Activated naive CD8-positive, alpha-beta T cell treated with anti-CD3 and anti-CD28 coated beads, Interleukin-2, amount 50 U/mL, for 24 hours (primary cell): ENCODE measurements around the gene KDR.

Experiments used
- ATAC-seq: fragments of 150-1000 bp; cut with Tn5 transposase; one replicate; pipeline ENCODE4 v1.10.0; 2021
- DNase-seq: peaks from one replicate; pipeline ENCODE4 v3.0.0; 2021
- H3K27ac Mint-ChIP-seq: one replicate; pipeline ENCODE4 v1.8.0; 2021; ENCODE audit warnings: mild to moderate bottlenecking, mixed read lengths
- H3K27me3 Mint-ChIP-seq: one replicate; pipeline ENCODE4 v1.8.0; 2021; ENCODE audit warnings: mixed read lengths
- H3K36me3 Mint-ChIP-seq: one replicate; pipeline ENCODE4 v1.8.0; 2021; ENCODE audit warnings: low read depth, mixed read lengths
- H3K4me1 Mint-ChIP-seq: one replicate; pipeline ENCODE4 v1.8.0; 2021; ENCODE audit warnings: mixed read lengths
- H3K4me3 Mint-ChIP-seq: one replicate; pipeline ENCODE4 v1.8.0; 2021; ENCODE audit warnings: mild to moderate bottlenecking, moderate library complexity, mixed read lengths
- H3K9me3 Mint-ChIP-seq: one replicate; pipeline ENCODE4 v1.8.0; 2021; ENCODE audit warnings: mixed read lengths

The KDR gene

GRCh38 chr4:55125087-55125721 is at the start of gene KDR:
Gene KDR, minus strand, starts transcription at chr4:55125595. Its CDS starts 302 bp downstream, at chr4:55125293.
- Mint-ChIP-seq H3K4me1 (peaks cover 6% of the 10 kb centered on the region), H3K27ac (no peak within 1 kb of the TSS), H3K9me3 (no peaks in the 10 kb centered on the region), H3K27me3 (peaks cover 50% of the 10 kb centered on the region), H3K4me3 (peak within 1 kb of the TSS; percentile 17), H3K36me3 (no peaks in the 10 kb centered on the region)
- no peak for DNase-seq
- no peak for ATAC-seq

DNA sequence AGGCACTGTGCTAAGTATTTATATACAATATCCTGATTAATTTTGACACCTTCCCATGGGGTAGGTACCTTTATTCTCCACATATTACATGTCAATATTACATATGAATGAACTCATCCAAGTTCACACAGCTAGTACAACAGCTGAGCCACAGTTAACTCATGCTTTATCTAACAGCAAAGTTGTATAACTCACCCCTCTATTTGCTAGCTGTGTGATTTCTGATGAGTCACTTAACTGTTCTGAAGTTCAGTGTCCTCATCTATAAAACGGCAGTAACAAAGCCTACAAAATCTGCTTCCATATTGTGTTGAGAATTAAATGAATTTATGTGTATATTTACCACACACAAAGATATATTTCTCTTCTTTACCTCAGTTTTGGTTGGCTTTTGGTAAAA is 48.2 kb upstream of the KDR start:
- no peak for DNase-seq
- Mint-ChIP-seq H3K36me3 (no peaks in the 10 kb centered on the region), H3K4me1 (no peaks in the 10 kb centered on the region), H3K9me3 (no peaks in the 10 kb centered on the region), H3K27ac (no peak overlapping the region), H3K27me3 (peaks cover 10% of the 10 kb centered on the region), H3K4me3 (no peak overlapping the region)
- ATAC-seq = no peak

DNA sequence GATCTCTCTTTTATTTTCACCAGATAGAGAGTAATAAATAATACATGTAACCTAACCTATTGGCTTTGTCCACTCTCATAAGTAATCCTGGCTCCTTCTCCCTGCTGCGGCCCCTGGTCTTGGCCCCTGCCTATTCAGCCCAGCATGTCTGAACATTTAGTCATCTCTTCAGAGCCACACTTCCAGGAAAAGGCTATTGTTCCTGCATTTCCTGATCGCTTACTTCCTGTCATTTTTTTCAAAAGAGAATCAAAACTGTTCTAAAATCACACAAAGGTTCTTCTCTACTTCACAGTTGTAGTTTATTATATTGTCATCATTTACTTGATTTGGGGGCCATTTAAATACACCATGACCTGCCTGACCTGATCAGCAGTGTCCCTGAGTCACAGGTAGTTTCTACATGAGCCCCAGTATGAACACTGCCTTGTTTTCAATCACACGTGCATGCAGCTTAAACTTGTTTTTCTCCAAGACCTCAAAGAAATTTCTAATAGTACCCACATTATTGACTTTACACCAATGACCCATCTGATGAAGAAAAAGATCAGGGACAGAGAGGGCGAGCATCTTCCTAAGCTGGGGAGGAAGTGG is 47.4 kb upstream of the KDR start:
- no peak overlapping the region for H3K4me3 Mint-ChIP-seq
- no peaks in the 10 kb centered on the region for H3K36me3 Mint-ChIP-seq
- H3K9me3 Mint-ChIP-seq = no peaks in the 10 kb centered on the region
- H3K27ac Mint-ChIP-seq = no peak overlapping the region
- DNase-seq (no peak), ATAC-seq (no peak)
- no peaks in the 10 kb centered on the region for H3K4me1 Mint-ChIP-seq
- peaks cover 8% of the 10 kb centered on the region for H3K27me3 Mint-ChIP-seq

DNA sequence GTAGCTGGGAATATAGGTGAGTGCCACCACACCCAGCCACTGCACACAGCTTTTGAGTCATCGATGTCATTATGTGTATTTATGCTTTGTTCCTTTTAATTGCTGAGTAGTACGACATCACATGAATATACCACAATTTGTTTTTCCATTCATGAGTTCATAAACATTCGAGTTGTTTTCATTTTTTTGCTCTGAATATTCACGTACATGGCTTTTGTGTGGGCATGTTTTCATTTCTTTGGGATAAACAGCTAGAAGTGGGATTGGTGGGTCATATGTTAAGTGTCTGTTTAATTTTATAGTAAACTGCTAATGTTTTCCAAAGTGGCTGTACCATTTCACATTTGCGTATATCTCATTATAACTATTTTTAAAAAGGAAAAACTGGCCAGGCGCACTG is 45.1 kb upstream of the KDR start:
- Mint-ChIP-seq H3K36me3 (no peaks in the 10 kb centered on the region), H3K27ac (no peak overlapping the region), H3K9me3 (peaks cover 5% of the 10 kb centered on the region), H3K4me1 (no peaks in the 10 kb centered on the region), H3K27me3 (peaks cover 14% of the 10 kb centered on the region), H3K4me3 (no peak overlapping the region)
- no peak for DNase-seq
- ATAC-seq = no peak

DNA sequence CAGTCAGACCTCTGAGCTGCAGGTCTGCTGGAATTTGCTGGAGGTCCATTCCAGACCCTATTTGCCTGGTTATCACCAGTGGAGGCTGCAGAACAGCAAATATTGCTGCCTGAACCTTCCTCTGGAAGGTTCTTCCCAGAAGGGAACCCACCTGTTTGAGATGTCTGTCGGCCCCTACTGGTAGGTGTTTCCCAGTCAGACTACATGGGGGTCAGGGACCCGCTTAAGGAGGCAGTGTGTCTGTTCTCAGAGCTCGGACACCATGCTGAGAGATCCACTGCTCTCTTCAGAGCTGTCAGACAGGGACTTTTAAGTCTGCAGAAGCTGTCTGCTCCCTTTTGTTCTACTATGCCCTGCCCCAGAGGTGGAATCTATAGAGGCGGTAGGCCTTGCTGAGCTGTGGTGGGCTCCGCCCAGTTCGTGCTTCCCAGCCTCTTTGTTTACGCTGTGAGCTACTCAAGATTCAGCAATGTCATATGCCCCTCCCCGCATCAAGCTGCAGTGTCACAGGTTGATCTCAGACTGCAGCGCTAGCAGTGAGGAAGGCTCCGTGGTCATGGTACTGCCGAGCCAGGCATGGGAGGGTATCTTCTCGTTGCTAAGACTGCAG is 44.1 kb upstream of the KDR start:
- Mint-ChIP-seq H3K4me3 (no peak overlapping the region), H3K9me3 (peaks cover 6% of the 10 kb centered on the region), H3K4me1 (no peaks in the 10 kb centered on the region), H3K36me3 (no peaks in the 10 kb centered on the region), H3K27ac (no peak overlapping the region), H3K27me3 (peaks cover 14% of the 10 kb centered on the region)
- no peak for ATAC-seq
- DNase-seq = no peak

- Mint-ChIP-seq H3K36me3 (no peaks in the 10 kb centered on the region), H3K4me1 (no peaks in the 10 kb centered on the region), H3K27ac (no peak overlapping the region), H3K4me3 (no peak overlapping the region), H3K27me3 (peaks cover 23% of the 10 kb centered on the region), H3K9me3 (peaks cover 6% of the 10 kb centered on the region)
- ATAC-seq (no peak), DNase-seq (no peak)
These were observed 37.0 kb upstream of the KDR start for GRCh38 chr4:55162396-55162795.

- Mint-ChIP-seq H3K4me1 (no peaks in the 10 kb centered on the region), H3K27ac (no peak overlapping the region), H3K36me3 (no peaks in the 10 kb centered on the region), H3K4me3 (no peak overlapping the region), H3K9me3 (peaks cover 6% of the 10 kb centered on the region), H3K27me3 (peaks cover 17% of the 10 kb centered on the region)
- ATAC-seq (no peak), DNase-seq (no peak)
These were observed 36.3 kb upstream of the KDR start for GRCh38 chr4:55161739-55162138.

DNA sequence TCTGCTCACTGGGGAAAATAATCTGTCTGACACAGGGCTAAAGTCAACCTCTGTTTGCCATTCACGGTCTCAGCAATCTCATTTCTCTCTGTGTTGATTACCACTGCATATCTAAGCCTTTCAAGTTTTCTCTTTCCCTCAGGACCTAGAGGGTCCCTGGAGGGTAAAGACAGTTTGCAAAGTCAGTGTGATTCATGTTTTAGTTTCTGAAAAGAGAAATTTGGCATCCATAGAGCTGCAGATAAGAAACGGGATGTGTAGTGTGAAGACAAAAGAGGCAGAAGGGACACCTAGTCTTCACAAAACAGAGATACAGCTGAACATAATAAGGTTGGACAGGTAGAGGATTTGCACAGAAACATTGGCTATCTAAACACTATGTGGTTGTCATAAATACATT is 34.5 kb upstream of the KDR start:
- Mint-ChIP-seq H3K4me3 (no peak overlapping the region), H3K27me3 (peaks cover 22% of the 10 kb centered on the region)
- ATAC-seq = no peak

GRCh38 chr4:55158957-55159356 is 33.6 kb upstream of the KDR start:
- no peaks in the 10 kb centered on the region for H3K4me1 Mint-ChIP-seq
- no peaks in the 10 kb centered on the region for H3K9me3 Mint-ChIP-seq
- peaks cover 25% of the 10 kb centered on the region for H3K27me3 Mint-ChIP-seq

More for the DNA sequence above, 34.5 kb upstream of the KDR start:
- no peak for DNase-seq
- Mint-ChIP-seq H3K4me1 (no peaks in the 10 kb centered on the region), H3K9me3 (no peaks in the 10 kb centered on the region), H3K36me3 (no peaks in the 10 kb centered on the region), H3K27ac (no peak overlapping the region)

DNA sequence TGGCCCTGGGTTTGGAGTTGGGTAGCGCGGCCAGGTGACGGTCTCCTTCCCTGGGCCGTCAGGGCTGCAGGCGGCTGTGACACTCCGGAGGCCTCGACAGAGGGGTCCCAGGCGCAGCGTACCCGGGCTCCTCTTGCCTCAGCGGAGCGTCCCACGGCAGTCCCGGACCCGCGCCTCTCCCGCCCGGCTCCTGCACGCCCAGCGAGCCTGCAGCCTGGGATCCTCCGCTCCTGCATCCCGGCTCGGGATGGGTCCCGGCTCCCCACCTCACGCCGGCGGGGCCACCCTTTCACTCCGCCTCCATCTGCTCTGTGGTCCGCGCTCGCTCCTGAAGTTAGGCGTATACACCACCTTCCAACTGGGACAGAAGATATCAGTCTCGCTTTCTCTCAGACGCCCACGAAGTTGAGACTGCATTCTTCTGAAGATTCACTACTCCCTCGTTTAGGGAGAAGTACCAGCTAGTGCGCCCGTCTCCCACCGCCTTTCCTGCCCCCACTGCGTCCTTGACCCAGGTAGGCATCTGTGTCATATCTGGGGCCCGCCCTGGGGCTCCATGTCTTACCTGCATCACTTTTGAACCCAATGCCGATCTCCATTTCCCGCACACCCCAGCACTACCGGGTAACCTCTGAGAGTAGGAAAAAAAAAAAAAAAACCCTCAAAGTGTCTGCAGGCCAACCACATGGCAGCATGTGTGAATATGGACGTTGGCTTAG is 32.3 kb upstream of the KDR start:
- H3K27me3 Mint-ChIP-seq = peaks cover 29% of the 10 kb centered on the region
- no peak overlapping the region for H3K27ac Mint-ChIP-seq
- H3K4me3 Mint-ChIP-seq = no peak overlapping the region
- ATAC-seq = no peak
- no peak for DNase-seq
- H3K9me3 Mint-ChIP-seq = peaks cover 7% of the 10 kb centered on the region
- no peaks in the 10 kb centered on the region for H3K4me1 Mint-ChIP-seq
- H3K36me3 Mint-ChIP-seq = no peaks in the 10 kb centered on the region

More at GRCh38 chr4:55158957-55159356, 33.6 kb upstream of the KDR start:
- no peak overlapping the region for H3K4me3 Mint-ChIP-seq
- no peak overlapping the region for H3K27ac Mint-ChIP-seq
- ATAC-seq (no peak), DNase-seq (no peak)
- H3K36me3 Mint-ChIP-seq = no peaks in the 10 kb centered on the region

DNA sequence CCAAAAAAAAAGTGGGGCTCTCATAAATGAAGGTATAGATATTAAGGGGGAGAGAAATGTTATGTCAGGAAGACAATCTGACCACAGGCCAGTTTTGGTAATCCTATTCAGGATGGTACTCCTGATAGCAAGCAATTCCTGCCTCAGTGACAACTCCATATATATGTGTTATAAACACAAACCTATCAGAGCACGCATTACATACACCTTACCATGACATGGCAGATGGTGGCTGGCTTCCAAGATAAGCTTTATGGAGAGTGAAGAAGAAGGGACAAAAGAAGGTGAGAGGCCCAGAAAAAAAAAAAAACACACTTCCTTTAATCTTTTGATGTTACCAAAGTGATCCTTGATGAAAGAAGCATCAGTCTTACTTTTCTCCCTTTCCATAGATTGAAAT is 29.5 kb upstream of the KDR start:
- H3K9me3 Mint-ChIP-seq = peaks cover 7% of the 10 kb centered on the region
- H3K4me1 Mint-ChIP-seq = no peaks in the 10 kb centered on the region
- ATAC-seq = no peak

GRCh38 chr4:55154290-55154880 is 29.0 kb upstream of the KDR start:
- H3K4me1 Mint-ChIP-seq = no peaks in the 10 kb centered on the region
- peaks cover 7% of the 10 kb centered on the region for H3K9me3 Mint-ChIP-seq
- H3K27me3 Mint-ChIP-seq = peaks cover 28% of the 10 kb centered on the region
- no peak for ATAC-seq
- no peaks in the 10 kb centered on the region for H3K36me3 Mint-ChIP-seq
- H3K27ac Mint-ChIP-seq = no peak overlapping the region
- no peak for DNase-seq
- H3K4me3 Mint-ChIP-seq = no peak overlapping the region

More for the DNA sequence above, 29.5 kb upstream of the KDR start:
- H3K36me3 Mint-ChIP-seq = no peaks in the 10 kb centered on the region
- H3K27me3 Mint-ChIP-seq = peaks cover 28% of the 10 kb centered on the region
- no peak overlapping the region for H3K27ac Mint-ChIP-seq
- H3K4me3 Mint-ChIP-seq = no peak overlapping the region
- no peak for DNase-seq

DNA sequence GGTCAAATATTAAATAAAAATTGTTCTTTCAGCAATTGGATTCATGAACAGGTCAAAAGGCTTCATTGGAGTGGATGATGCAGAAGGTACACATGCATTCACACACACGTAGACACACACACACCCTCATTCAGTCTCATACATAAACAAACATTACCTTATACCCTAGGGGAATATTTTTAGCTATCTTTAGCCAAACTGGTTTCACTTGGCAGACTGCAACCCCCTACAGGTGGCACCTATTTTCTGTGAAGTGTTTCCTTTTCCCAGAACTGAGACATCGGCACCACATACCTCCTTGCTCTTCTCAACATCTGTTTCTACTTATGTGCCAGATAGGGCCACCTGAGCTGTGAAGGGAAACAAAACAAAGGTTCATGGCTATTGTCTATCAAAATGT is 18.5 kb upstream of the KDR start:
- Mint-ChIP-seq H3K9me3 (no peaks in the 10 kb centered on the region), H3K36me3 (no peaks in the 10 kb centered on the region), H3K27ac (no peak overlapping the region), H3K4me1 (no peaks in the 10 kb centered on the region), H3K4me3 (no peak overlapping the region), H3K27me3 (peaks cover 9% of the 10 kb centered on the region)
- DNase-seq = no peak
- no peak for ATAC-seq

DNA sequence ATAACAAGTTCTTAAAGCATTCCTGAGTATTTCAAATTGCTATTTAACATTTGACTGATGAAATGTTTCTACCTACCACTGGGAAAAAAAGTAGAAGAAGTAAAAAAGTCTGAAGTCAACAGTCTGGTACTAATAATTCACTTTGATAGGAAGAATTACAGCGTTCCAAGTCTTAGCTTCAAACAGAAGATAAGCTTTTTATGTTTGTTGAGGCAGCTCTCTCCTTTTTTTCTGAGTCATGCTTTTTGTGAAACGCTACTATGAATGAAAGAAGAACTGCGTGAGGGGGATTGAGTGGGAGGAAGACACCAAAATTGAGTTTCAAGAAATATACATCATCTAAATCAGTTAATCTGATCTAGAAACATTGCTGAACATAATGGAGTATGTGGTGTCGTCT is 13.0 kb upstream of the KDR start:
- Mint-ChIP-seq H3K27me3 (peaks cover 17% of the 10 kb centered on the region), H3K9me3 (no peaks in the 10 kb centered on the region), H3K4me3 (no peak overlapping the region), H3K27ac (no peak overlapping the region), H3K36me3 (no peaks in the 10 kb centered on the region), H3K4me1 (no peaks in the 10 kb centered on the region)
- DNase-seq (no peak), ATAC-seq (no peak)
